Small intestine (tissue), 7 donors: Measurements from ENCODE around the gene FAM13A. TPM values are rescaled to one million over a fixed set of nuclear protein-coding genes. Genes with fewer than 3 reads are reported as not detected.
"Not testable (repeated sequence)": the region's sequence is repeated elsewhere in the genome, so short reads cannot be mapped to it uniquely, and the experiment has no call there.

Experiments used
- DNase-seq, 2 donors: peaks; one replicate each; pipeline versions ENCODE4 v3.0.0 to v3.0.0-alpha.2; 2013
- FAIRE-seq: peaks from 2 replicates; lab custom pipeline; 2012; peaks lifted over from hg19 to GRCh38; lab: Jason Lieb, UNC
- H3K27ac ChIP-seq, 3 donors: one replicate each; pipeline ENCODE4 v1.5.1; 2013; ENCODE audit warnings: low read length in 2 of 3, mild to moderate bottlenecking in 2 of 3, control low read depth in 1 of 3, inconsistent platforms in 1 of 3, low read depth in 1 of 3, moderate library complexity in 1 of 3
- H3K27me3 ChIP-seq, 3 donors: one replicate each; pipeline ENCODE4 v1.6.1; 2013; ENCODE audit warnings: low read length in 3 of 3, inconsistent platforms in 1 of 3; ENCODE audit not compliant: control insufficient read depth in 3 of 3, insufficient read depth in 3 of 3
- H3K36me3 ChIP-seq, 3 donors: one replicate each; pipeline ENCODE4 v1.6.1; 2013; ENCODE audit warnings: low read length in 3 of 3, inconsistent platforms in 1 of 3, low read depth in 1 of 3, mild to moderate bottlenecking in 1 of 3, moderate library complexity in 1 of 3; ENCODE audit not compliant: control insufficient read depth in 3 of 3, insufficient read depth in 2 of 3
- H3K4me1 ChIP-seq, 3 donors: one replicate each; pipeline ENCODE4 v1.6.1; 2013; ENCODE audit warnings: low read length in 2 of 3, inconsistent platforms in 1 of 3, low read depth in 1 of 3, mild to moderate bottlenecking in 1 of 3, moderate library complexity in 1 of 3; ENCODE audit not compliant: control insufficient read depth in 3 of 3, insufficient read depth in 2 of 3
- H3K4me3 ChIP-seq, 3 donors: one replicate each; pipeline ENCODE4 v1.5.1; 2013; ENCODE audit warnings: low read length in 3 of 3, control low read depth in 1 of 3, inconsistent platforms in 1 of 3, low read depth in 1 of 3, mild to moderate bottlenecking in 1 of 3, moderate library complexity in 1 of 3
- H3K9me3 ChIP-seq, 2 donors: one replicate each; pipeline ENCODE4 v1.6.1; 2013; ENCODE audit warnings: low read depth in 1 of 2, low read length in 1 of 2; ENCODE audit not compliant: control insufficient read depth in 2 of 2, insufficient read depth in 1 of 2
- WGBS, 3 donors: extraction: QIAGEN DNeasy Blood & Tissue Kit; methylation state at CpG; one replicate each; pipeline ENCODE4 v1.1.7; 2013; 5-methylcytosine and 5-hydroxymethylcytosine counted together
- polyA plus RNA-seq, 4 donors: library from polyadenylated mRNA; stranded (reverse) in 3 of 4; unstranded in 1 of 4; fragments of 200-250 nt in 3 of 4; fragments of 120-200 nt in 1 of 4; gene quantifications; one replicate each; pipeline versions ENCODE4 v1.2.1 to v1.2.3, GENCODE V29; 2013
- donor health status: healthy with polysubstance abuse.
- donor health status: control.
- donor health status: control.
- donor health status: Bipolar disorder and iron deficiency.
- donor health status: healthy.

Gene FAM13A
- polyA plus RNA-seq, 4 donors: 11.2 to 81.0 (median 58.4) TPM

DNA sequence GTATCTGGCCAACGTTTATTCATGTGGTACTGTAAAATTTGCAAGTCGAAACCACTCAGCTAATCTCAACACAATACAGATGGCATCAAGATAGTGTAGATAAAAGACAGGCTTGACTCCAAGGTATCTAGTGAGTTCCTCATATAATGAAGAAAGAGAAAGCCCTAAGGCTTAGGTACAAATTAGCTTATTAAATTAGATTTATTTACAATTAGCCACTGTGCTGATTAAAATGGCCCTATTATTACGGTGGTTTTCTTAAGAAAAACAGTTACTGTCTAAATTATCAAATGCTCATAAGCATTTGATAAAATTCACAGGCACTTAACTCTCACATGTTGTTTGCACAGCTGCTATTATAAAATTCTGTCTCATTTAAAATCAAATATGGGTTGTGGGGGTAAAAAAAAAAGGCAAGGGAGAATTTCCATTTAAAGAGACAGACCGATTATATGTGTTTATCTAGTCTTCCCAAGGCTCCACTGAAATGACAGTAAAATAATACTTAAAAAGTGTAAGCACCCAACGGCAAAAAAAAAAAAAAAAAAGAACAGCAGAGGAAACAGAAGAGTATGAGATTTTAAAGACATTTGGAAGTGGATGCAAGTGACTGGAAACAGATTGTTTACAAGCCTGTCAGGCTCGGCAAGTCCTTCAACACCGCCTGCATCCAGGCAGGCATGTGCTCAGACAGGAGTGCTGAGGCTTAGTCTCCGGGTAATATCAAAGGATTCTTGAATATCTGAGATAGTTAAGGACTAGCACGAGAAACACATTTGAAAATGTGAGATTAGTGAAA, 55.1 kb downstream of the FAM13A start:
- Histone ChIP-seq H3K27ac (peak overlapping the region in 1 of 3 donors; percentile 85), H3K4me1 (peaks cover 3 to 50% (median 6%) of the 10 kb centered on the region in 3 donors), H3K9me3 (peaks cover 0 to 7% of the 10 kb centered on the region in 2 donors), H3K4me3 (no peak overlapping the region), H3K27me3 (no peaks in the 10 kb centered on the region), H3K36me3 (peaks cover 0 to 7% (median 0%) of the 10 kb centered on the region in 3 donors)
- peak in 1 of 2 donors; percentile 50 for DNase-seq
- WGBS, 3 donors: 16 to 39% (median 33%) methylated on average over 9 of the region's 9 CpGs
- FAIRE-seq: no peak

DNA sequence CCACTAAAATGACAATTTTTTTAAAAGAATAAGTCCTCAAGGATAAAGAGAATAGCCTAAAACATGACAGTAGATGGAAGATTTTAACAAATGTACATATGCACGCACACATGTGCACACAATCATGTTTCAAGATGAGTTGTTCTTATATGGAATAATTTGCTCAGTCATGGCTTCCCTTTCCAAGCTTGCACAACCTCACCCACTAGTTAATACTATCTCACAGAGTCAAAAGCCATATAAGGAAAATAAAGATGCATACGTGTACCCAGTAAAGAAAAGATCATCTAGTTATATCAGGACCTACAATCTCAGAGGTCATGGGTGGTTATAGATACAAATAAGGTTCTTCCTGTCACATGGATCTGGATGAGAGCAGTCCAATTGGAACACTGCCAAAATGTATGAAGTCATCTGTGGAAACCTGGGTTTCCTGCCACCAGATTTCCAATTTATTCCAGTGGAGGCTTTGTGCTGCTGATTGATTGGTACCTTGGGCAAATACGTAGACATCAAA, 56.1 kb downstream of the FAM13A start:
- FAIRE-seq: no peak
- Histone ChIP-seq H3K36me3 (peaks cover 0 to 4% (median 0%) of the 10 kb centered on the region in 3 donors), H3K27ac (peak overlapping the region in 1 of 3 donors; percentile 85), H3K4me3 (no peak overlapping the region), H3K27me3 (no peaks in the 10 kb centered on the region), H3K4me1 (peaks cover 3 to 42% (median 6%) of the 10 kb centered on the region in 3 donors), H3K9me3 (no peaks in the 10 kb centered on the region)
- 30 to 65% (median 45%) methylated on average over 3 of the region's 3 CpGs for WGBS, 3 donors
- peak; percentile 93 to 94 for DNase-seq

DNA sequence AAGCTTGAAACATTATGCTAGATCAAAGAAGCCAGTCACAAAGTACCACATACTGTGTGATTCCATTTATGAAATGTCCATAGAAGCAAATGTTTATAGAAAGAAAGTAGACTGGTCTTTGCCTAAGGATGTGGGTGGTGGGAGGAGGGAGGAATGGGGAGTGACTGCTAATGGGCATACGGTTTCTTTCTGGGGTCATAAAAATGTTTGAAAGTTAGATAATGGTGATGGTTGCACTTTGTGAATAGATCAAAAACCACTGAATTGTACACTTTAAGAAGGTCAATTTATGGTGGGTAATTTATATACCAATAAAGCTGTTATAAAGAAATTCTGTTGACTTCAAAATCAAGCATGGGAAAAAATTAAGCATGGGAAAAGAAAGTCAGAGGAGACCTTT, 56.6 kb downstream of the FAM13A start:
- Histone ChIP-seq H3K4me1 (peaks cover 3 to 41% (median 6%) of the 10 kb centered on the region in 3 donors), H3K4me3 (no peak overlapping the region), H3K27me3 (no peaks in the 10 kb centered on the region), H3K27ac (peak overlapping the region in 2 of 3 donors; percentile 5 to 85), H3K9me3 (no peaks in the 10 kb centered on the region), H3K36me3 (peaks cover 0 to 6% (median 0%) of the 10 kb centered on the region in 3 donors)
- WGBS, 3 donors: 9 to 69% (median 43%) methylated on average over 1 of the region's 1 CpG
- peak in 1 of 2 donors; percentile 54 for DNase-seq
- FAIRE-seq: no peak

DNA sequence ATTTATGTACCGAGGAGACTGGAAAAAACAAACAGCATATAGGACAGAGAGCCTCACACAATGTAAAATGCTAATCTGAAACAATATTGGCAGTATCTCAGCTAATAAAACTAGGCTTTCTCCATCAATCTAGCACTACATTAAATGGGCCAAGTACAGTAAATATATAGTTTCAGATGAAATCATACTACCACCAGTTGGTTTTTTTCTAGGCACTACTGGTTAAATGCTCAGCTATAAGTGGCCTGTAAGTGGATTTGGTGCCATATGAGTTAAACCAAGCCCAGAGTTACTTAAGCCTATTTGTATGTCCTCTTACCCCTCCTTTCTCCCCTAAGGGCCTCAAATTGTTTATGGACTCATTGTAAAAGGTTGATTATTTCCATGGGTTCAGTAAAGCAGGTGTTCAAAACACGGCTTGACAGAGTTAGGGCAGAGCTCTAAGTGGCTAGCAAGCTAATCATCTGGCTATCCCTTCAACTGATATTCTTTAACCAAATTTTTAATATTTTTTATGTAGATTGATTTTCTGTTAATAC, 57.5 kb downstream of the FAM13A start:
- H3K36me3 ChIP-seq: peaks cover 0 to 8% (median 0%) of the 10 kb centered on the region in 3 donors
- H3K27ac ChIP-seq: peak overlapping the region in 2 of 3 donors; percentile 11 to 85
- 12 to 67% (median 34%) methylated on average over 2 of the region's 2 CpGs for WGBS, 3 donors
- no peaks in the 10 kb centered on the region for H3K9me3 ChIP-seq
- H3K27me3 ChIP-seq: no peaks in the 10 kb centered on the region
- H3K4me3 ChIP-seq: no peak overlapping the region
- FAIRE-seq: no peak
- peaks cover 3 to 41% (median 6%) of the 10 kb centered on the region in 3 donors for H3K4me1 ChIP-seq
- peak in 1 of 2 donors; percentile 79 for DNase-seq

DNA sequence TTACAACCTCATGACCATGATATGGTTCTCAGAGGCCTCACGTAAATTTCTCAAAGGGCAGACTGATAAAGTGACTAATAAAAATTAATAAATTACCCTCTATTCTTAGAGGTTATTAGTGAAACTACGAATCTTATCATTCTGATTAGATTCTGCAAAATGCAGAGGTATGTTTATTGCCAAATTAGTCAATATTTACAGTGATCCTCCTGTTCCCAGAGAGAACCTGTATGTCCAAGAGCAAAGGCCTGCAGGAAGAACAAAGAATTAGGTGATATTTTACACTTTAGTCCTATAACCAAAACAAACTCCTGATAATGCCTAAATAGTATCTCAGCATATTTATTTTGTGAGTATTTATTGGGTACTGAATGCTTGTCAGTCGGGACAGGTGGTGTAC, 58.1 kb downstream of the FAM13A start:
- Histone ChIP-seq H3K27me3 (no peaks in the 10 kb centered on the region), H3K27ac (peak overlapping the region in 1 of 3 donors; percentile 85), H3K36me3 (peaks cover 0 to 8% (median 0%) of the 10 kb centered on the region in 3 donors), H3K4me3 (no peak overlapping the region), H3K4me1 (peaks cover 3 to 41% (median 6%) of the 10 kb centered on the region in 3 donors), H3K9me3 (no peaks in the 10 kb centered on the region)
- WGBS, 3 donors: 19 to 64% (median 34%) methylated on average over 3 of the region's 3 CpGs
- peak; percentile 57 for FAIRE-seq
- peak; percentile 63 for DNase-seq

DNA sequence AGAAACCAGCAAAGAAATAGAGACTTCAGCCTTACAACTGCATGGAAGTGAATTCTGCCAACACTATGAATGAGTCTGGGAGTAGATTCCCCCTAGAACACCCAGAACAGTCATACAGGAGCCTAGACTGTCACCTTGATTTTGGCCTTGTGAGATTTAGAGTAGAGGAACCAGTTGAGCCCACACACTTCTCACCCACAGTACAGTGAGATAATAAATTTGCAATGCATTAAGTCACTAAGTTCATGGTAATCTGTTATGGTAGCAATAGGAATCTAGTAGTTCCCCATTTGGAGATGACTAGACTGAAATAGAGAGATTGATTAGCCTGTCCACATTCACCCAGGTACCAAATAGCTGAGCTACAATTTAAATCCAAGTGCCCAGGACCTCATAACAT, 59.0 kb downstream of the FAM13A start:
- peaks cover 0 to 8% (median 0%) of the 10 kb centered on the region in 3 donors for H3K36me3 ChIP-seq
- H3K27ac ChIP-seq: peak overlapping the region in 2 of 3 donors; percentile 55 to 85
- no peak for FAIRE-seq
- DNase-seq: peak; percentile 32 to 37
- H3K27me3 ChIP-seq: no peaks in the 10 kb centered on the region
- no peak overlapping the region for H3K4me3 ChIP-seq
- H3K9me3 ChIP-seq: no peaks in the 10 kb centered on the region
- peaks cover 3 to 41% (median 6%) of the 10 kb centered on the region in 3 donors for H3K4me1 ChIP-seq

DNA sequence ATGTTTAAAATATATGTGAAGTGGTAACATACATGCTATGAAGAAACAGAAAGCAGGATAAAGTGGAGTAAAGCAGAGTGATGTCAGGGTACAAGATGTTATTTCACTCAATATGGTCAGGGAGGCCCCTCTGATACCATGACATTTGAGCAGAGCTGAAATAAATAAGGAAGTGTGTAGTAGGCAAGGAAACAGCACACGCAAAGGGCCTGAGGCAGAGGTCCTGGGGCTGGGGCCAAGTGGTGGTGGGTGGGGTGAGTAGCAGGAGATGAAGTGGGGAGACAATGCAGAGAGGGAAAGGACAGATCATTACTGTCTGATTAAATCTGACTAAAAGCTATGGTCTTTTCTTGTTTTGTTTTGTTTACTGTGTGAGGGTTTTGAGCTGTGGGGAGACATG, 61.1 kb downstream of the FAM13A start:
- no peak overlapping the region for H3K27ac ChIP-seq
- no peaks in the 10 kb centered on the region for H3K9me3 ChIP-seq
- FAIRE-seq: no peak
- H3K36me3 ChIP-seq: peaks cover 0 to 8% (median 0%) of the 10 kb centered on the region in 3 donors
- no peaks in the 10 kb centered on the region for H3K27me3 ChIP-seq
- no peak for DNase-seq
- H3K4me3 ChIP-seq: no peak overlapping the region
- 94 to 100% (median 95%) methylated on average over 1 of the region's 1 CpG for WGBS, 3 donors
- peaks cover 6 to 30% (median 8%) of the 10 kb centered on the region in 3 donors for H3K4me1 ChIP-seq

DNA sequence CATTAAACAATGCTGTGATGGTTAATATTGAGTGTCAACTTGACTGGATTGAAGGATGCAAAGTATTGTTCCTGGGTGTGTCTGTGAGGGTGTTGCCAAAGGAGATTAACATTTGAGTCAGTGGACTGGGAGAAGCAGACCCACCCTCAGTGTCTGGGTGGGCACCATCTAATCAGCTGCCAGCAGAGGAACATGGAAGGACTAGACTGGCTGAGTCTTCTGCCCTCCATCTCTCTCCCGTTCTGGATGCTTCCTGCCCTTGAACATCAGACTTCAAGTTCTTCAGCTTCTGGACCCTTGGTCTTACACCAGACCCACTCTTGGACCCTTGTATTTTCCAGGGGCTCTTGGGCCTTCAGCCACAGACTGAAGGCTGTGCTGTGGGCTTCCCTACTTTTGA, 61.7 kb downstream of the FAM13A start:
- DNase-seq, H3K9me3 ChIP-seq, H3K27ac ChIP-seq, H3K36me3 ChIP-seq, H3K27me3 ChIP-seq, H3K4me3 ChIP-seq, FAIRE-seq: not testable (repeated sequence)
- H3K4me1 ChIP-seq: peaks cover 4 to 26% (median 8%) of the 10 kb centered on the region in 3 donors
- 85 to 100% (median 86%) methylated on average over 1 of the region's 1 CpG for WGBS, 3 donors
